ENCODE measurements around the gene CHRNA4. TPM values are rescaled to one million over a fixed set of nuclear protein-coding genes. Genes with fewer than 3 reads are reported as not detected.

Gene CHRNA4
- total and polyA plus RNA-seq, 10 of the 15 experiments (the other 5 are each of a cell fraction or from before 2014, with no cell fraction given): 0.04 to 0.41 (median 0.06) TPM; not detected in 5

DNA sequence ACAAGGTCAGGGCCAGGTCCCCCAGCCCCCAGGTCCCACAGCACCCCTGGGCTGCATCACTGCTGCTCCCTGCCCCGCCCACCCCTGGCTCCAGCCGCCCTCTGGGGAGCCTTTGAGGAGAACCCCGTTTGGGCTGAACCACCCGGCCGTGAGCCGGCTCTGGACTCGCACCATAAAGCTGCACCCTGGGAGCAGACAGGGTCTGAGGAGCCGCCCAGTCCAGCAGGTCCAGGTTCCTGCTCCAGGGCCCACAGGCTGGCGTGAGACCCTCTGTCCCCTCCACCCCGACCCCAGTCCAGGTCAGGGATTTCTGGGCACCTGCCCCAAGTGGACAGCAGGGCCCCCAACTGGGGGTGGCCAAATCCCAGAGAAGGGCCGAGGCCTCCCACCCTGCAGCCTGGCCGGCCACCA lies 8.3 kb downstream of the CHRNA4 start:
- no TSS peak for BruUV-seq (replicated peaks)
- ATAC-seq (no peak), DNase-seq (ENCODE audit: low read depth, low spot score) (no peak), FAIRE-seq (no peak)
- Histone ChIP-seq H3K27me3 (replicated peaks in 1 of 2; ENCODE audit: control insufficient read depth in 2 of 2, insufficient read depth in 2 of 2, low read length in 1 of 2) (no peaks in the 10 kb centered on the region), H3K9ac (ENCODE audit: control insufficient read depth, insufficient read depth, low read length) (no peak overlapping the region), H4K20me1 (ENCODE audit: control insufficient read depth, insufficient read depth) (no peaks in the 10 kb centered on the region), H3K36me3 (ENCODE audit: control insufficient read depth in 2 of 2, insufficient read depth in 2 of 2, low read length in 1 of 2) (no peaks in the 10 kb centered on the region), H3K4me1 (ENCODE audit: control insufficient read depth, insufficient read depth, low read length) (no peaks in the 10 kb centered on the region), H3K4me3 (no peak overlapping the region), H3K4me2 (ENCODE audit: control insufficient read depth, insufficient read depth) (no peak overlapping the region), H3K27ac (ENCODE audit: control insufficient read depth, insufficient read depth) (no peak overlapping the region), H3K9me3 (replicated peaks; ENCODE audit: control insufficient read depth, insufficient read depth, low read length) (no peaks in the 10 kb centered on the region; the same call in 2 of the 3 replicates), H2AFZ (ENCODE audit: control insufficient read depth, low read depth, low read length) (no peak overlapping the region), H3K79me2 (ENCODE audit: control insufficient read depth, insufficient read depth, low read length) (no peaks in the 10 kb centered on the region)
- POLR2A ChIA-PET: no interaction called here
- in situ Hi-C loops (cut with MboI): no loop called here
- intact Hi-C loops (cut with micrococcal nuclease; ENCODE audit: unreplicated experiment): no loop called here
- SMC1A ChIA-PET (ENCODE audit: uncharacterized antibody, unreplicated experiment): no interaction called here
- 31% methylated on average over 6 of the region's 12 CpGs for WGBS (ENCODE audit: insufficient coverage, insufficient replicate concordance, low lambda C conversion rate, missing lambda C conversion rate)
- CTCF ChIA-PET: no interaction called here
- RAD21 ChIA-PET (ENCODE audit: unreplicated experiment): no interaction called here
- TF ChIP-seq, protein P1, sequence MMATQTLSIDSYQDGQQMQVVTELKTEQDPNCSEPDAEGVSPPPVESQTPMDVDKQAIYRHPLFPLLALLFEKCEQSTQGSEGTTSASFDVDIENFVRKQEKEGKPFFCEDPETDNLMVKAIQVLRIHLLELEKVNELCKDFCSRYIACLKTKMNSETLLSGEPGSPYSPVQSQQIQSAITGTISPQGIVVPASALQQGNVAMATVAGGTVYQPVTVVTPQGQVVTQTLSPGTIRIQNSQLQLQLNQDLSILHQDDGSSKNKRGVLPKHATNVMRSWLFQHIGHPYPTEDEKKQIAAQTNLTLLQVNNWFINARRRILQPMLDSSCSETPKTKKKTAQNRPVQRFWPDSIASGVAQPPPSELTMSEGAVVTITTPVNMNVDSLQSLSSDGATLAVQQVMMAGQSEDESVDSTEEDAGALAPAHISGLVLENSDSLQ (IDR thresholded peaks at IDR 0.05): no peak
- TF ChIP-seq EZH2 (IDR thresholded peaks at IDR 0.05; ENCODE audit: borderline replicate concordance, control insufficient read depth, low read depth, low read length) (no peak), KLF5 (IDR thresholded peaks at IDR 0.05; ENCODE audit: partially characterized antibody) (no peak), SUZ12 (IDR thresholded peaks at IDR 0.05; ENCODE audit: unreplicated experiment) (no peak), ZNF24 (IDR thresholded peaks at IDR 0.05) (no peak), POLR2A (IDR thresholded peaks at IDR 0.05; ENCODE audit: low read depth, low read length) (no peak), SREBF1 (IDR thresholded peaks at IDR 0.05; ENCODE audit: low read length) (no peak)
- TF ChIP-seq, protein P2, sequence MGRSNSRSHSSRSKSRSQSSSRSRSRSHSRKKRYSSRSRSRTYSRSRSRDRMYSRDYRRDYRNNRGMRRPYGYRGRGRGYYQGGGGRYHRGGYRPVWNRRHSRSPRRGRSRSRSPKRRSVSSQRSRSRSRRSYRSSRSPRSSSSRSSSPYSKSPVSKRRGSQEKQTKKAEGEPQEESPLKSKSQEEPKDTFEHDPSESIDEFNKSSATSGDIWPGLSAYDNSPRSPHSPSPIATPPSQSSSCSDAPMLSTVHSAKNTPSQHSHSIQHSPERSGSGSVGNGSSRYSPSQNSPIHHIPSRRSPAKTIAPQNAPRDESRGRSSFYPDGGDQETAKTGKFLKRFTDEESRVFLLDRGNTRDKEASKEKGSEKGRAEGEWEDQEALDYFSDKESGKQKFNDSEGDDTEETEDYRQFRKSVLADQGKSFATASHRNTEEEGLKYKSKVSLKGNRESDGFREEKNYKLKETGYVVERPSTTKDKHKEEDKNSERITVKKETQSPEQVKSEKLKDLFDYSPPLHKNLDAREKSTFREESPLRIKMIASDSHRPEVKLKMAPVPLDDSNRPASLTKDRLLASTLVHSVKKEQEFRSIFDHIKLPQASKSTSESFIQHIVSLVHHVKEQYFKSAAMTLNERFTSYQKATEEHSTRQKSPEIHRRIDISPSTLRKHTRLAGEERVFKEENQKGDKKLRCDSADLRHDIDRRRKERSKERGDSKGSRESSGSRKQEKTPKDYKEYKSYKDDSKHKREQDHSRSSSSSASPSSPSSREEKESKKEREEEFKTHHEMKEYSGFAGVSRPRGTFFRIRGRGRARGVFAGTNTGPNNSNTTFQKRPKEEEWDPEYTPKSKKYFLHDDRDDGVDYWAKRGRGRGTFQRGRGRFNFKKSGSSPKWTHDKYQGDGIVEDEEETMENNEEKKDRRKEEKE (IDR thresholded peaks at IDR 0.05): no peak
- TF ChIP-seq, protein P3, sequence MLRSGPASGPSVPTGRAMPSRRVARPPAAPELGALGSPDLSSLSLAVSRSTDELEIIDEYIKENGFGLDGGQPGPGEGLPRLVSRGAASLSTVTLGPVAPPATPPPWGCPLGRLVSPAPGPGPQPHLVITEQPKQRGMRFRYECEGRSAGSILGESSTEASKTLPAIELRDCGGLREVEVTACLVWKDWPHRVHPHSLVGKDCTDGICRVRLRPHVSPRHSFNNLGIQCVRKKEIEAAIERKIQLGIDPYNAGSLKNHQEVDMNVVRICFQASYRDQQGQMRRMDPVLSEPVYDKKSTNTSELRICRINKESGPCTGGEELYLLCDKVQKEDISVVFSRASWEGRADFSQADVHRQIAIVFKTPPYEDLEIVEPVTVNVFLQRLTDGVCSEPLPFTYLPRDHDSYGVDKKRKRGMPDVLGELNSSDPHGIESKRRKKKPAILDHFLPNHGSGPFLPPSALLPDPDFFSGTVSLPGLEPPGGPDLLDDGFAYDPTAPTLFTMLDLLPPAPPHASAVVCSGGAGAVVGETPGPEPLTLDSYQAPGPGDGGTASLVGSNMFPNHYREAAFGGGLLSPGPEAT (IDR thresholded peaks at IDR 0.05; ENCODE audit: low read depth): no peak
- TF ChIP-seq, protein P4, sequence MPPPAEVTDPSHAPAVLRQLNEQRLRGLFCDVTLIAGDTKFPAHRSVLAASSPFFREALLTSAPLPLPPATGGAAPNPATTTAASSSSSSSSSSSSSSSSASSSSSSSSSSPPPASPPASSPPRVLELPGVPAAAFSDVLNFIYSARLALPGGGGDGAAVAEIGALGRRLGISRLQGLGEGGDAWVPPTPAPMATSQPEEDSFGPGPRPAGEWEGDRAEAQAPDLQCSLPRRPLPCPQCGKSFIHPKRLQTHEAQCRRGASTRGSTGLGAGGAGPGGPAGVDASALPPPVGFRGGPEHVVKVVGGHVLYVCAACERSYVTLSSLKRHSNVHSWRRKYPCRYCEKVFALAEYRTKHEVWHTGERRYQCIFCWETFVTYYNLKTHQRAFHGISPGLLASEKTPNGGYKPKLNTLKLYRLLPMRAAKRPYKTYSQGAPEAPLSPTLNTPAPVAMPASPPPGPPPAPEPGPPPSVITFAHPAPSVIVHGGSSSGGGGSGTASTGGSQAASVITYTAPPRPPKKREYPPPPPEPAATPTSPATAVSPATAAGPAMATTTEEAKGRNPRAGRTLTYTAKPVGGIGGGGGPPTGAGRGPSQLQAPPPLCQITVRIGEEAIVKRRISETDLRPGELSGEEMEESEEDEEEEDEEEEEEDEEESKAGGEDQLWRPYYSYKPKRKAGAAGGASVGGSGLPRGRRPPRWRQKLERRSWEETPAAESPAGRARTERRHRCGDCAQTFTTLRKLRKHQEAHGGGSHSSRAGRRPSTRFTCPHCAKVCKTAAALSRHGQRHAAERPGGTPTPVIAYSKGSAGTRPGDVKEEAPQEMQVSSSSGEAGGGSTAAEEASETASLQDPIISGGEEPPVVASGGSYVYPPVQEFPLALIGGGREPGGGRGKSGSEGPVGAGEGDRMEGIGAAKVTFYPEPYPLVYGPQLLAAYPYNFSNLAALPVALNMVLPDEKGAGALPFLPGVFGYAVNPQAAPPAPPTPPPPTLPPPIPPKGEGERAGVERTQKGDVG (CRISPR knock-in tag; IDR thresholded peaks at IDR 0.05): no peak
- TF ChIP-seq, protein P5, sequence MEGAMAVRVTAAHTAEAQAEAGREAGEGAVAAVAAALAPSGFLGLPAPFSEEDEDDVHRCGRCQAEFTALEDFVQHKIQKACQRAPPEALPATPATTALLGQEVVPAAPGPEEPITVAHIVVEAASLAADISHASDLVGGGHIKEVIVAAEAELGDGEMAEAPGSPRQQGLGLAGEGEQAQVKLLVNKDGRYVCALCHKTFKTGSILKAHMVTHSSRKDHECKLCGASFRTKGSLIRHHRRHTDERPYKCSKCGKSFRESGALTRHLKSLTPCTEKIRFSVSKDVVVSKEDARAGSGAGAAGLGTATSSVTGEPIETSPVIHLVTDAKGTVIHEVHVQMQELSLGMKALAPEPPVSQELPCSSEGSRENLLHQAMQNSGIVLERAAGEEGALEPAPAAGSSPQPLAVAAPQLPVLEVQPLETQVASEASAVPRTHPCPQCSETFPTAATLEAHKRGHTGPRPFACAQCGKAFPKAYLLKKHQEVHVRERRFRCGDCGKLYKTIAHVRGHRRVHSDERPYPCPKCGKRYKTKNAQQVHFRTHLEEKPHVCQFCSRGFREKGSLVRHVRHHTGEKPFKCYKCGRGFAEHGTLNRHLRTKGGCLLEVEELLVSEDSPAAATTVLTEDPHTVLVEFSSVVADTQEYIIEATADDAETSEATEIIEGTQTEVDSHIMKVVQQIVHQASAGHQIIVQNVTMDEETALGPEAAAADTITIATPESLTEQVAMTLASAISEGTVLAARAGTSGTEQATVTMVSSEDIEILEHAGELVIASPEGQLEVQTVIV (IDR thresholded peaks at IDR 0.05; ENCODE audit: borderline replicate concordance, partially characterized antibody): no peak
